ENCODE measurements around the gene NEMP2.

Gene NEMP2

GRCh38 chr2:190524928-190525327 is 9.6 kb downstream of the NEMP2 start:
- TF ChIP-seq CTCF (IDR thresholded peaks at IDR 0.05; ENCODE audit: extremely low read depth, missing control alignments), result no peak
- no peak for DNase-seq (ENCODE audit: low spot score)

GRCh38 chr2:190519975-190520767 is 14.4 kb downstream of the NEMP2 start:
- no peak for DNase-seq (ENCODE audit: low spot score)
- no peak for TF ChIP-seq CTCF (IDR thresholded peaks at IDR 0.05; ENCODE audit: extremely low read depth, missing control alignments)

- no peak for DNase-seq (ENCODE audit: low spot score)
- TF ChIP-seq CTCF (IDR thresholded peaks at IDR 0.05; ENCODE audit: extremely low read depth, missing control alignments), result no peak
Observed at GRCh38 chr2:190517468-190517867, 17.1 kb downstream of the NEMP2 start.

GRCh38 chr2:190515687-190516086 is 18.8 kb downstream of the NEMP2 start:
- no peak for DNase-seq (ENCODE audit: low spot score)
- no peak for TF ChIP-seq CTCF (IDR thresholded peaks at IDR 0.05; ENCODE audit: extremely low read depth, missing control alignments)

GRCh38 chr2:190514676-190515075 is 19.8 kb downstream of the NEMP2 start:
- no peak for TF ChIP-seq CTCF (IDR thresholded peaks at IDR 0.05; ENCODE audit: extremely low read depth, missing control alignments)
- no peak for DNase-seq (ENCODE audit: low spot score)

GRCh38 chr2:190513877-190514276 is 20.6 kb downstream of the NEMP2 start:
- DNase-seq (ENCODE audit: low spot score), result no peak
- no peak for TF ChIP-seq CTCF (IDR thresholded peaks at IDR 0.05; ENCODE audit: extremely low read depth, missing control alignments)

- no peak for DNase-seq (ENCODE audit: low spot score)
- TF ChIP-seq CTCF (IDR thresholded peaks at IDR 0.05; ENCODE audit: extremely low read depth, missing control alignments), result no peak
Observed at GRCh38 chr2:190512539-190513095, 21.9 kb downstream of the NEMP2 start.

All from GM20000 (cell line).